CD14-positive monocyte (primary cell): ENCODE measurements around the gene MAP1S. TPM values are rescaled to one million over a fixed set of nuclear protein-coding genes. Genes with fewer than 3 reads are reported as not detected.

ENCODE experiments used
- DNase-seq, 3 donors: peaks; one replicate each; pipeline ENCODE4 v3.0.0-alpha.2; 2011 to 2022
- H2AFZ ChIP-seq: 2 replicates; pipeline ENCODE4 v1.6.0; 2012; ENCODE audit warnings: mild to moderate bottlenecking, low read depth, low read length, inconsistent platforms; ENCODE audit not compliant: insufficient read depth, poor library complexity, severe bottlenecking
- H3K27ac ChIP-seq, 2 donors: 1 replicate in 1 of 2; 2 replicates in 1 of 2; pipeline ENCODE4 v1.5.1; 2012 to 2013; ENCODE audit warnings: low read length in 2 of 2, control low read depth in 1 of 2, inconsistent platforms in 1 of 2, low read depth in 1 of 2, mild to moderate bottlenecking in 1 of 2
- H3K27me3 ChIP-seq, 2 donors: one replicate each; pipeline versions ENCODE4 v1.6.0 to v1.6.1; 2011 to 2013; ENCODE audit warnings: low read length in 2 of 2; ENCODE audit not compliant: control insufficient read depth in 2 of 2, insufficient read depth in 2 of 2
- H3K36me3 ChIP-seq, 2 donors: replicated peaks in 1 of 2; 1 replicate in 1 of 2; 2 replicates in 1 of 2; pipeline versions ENCODE4 v1.5.1 to v1.6.1; 2012 to 2013; ENCODE audit warnings: low read length in 2 of 2, control low read depth in 1 of 2, inconsistent platforms in 1 of 2, mild to moderate bottlenecking in 1 of 2; ENCODE audit not compliant: insufficient read depth in 2 of 2, control insufficient read depth in 1 of 2
- H3K4me1 ChIP-seq, 2 donors: 1 replicate in 1 of 2; 2 replicates in 1 of 2; pipeline versions ENCODE4 v1.5.1 to v1.6.1; 2012 to 2013; ENCODE audit warnings: low read length in 2 of 2, control low read depth in 1 of 2, inconsistent platforms in 1 of 2, mild to moderate bottlenecking in 1 of 2, moderate library complexity in 1 of 2; ENCODE audit not compliant: insufficient read depth in 2 of 2, control insufficient read depth in 1 of 2
- H3K4me2 ChIP-seq: replicated peaks from 2 replicates; pipeline ENCODE3; 2012; ENCODE audit warnings: low read length, moderate library complexity, mild to moderate bottlenecking; ENCODE audit not compliant: poor library complexity, severe bottlenecking; ENCODE audit errors: extremely low read depth
- H3K4me3 ChIP-seq, 3 experiments: fragments of 200-600 bp in 1 of 3; sonication (generic) in 1 of 3; replicated peaks in 1 of 3; 1 replicate in 2 of 3; 2 replicates in 1 of 3; pipeline ENCODE4 v1.5.1; 2011 to 2013; ENCODE audit warnings: low read length in 3 of 3, mild to moderate bottlenecking in 3 of 3, control low read depth in 2 of 3, low read depth in 2 of 3, inconsistent platforms in 1 of 3, moderate library complexity in 1 of 3
- H3K79me2 ChIP-seq: 2 replicates; pipeline ENCODE4 v1.6.0; 2012; ENCODE audit warnings: mild to moderate bottlenecking, control low read depth, inconsistent platforms, low read length, moderate library complexity; ENCODE audit not compliant: insufficient read depth
- H3K9ac ChIP-seq: 2 replicates; pipeline ENCODE4 v1.6.0; 2017; ENCODE audit warnings: low read length, mild to moderate bottlenecking; ENCODE audit not compliant: insufficient read depth, poor library complexity, severe bottlenecking
- H3K9me3 ChIP-seq, 2 donors: replicated peaks in 1 of 2; 1 replicate in 1 of 2; 2 replicates in 1 of 2; pipeline versions ENCODE4 v1.5.1 to v1.6.1; 2012 to 2013; ENCODE audit warnings: low read length in 2 of 2, control low read depth in 1 of 2; ENCODE audit not compliant: control insufficient read depth in 1 of 2, insufficient read depth in 1 of 2
- H4K20me1 ChIP-seq: 2 replicates; pipeline ENCODE4 v1.6.0; 2012; ENCODE audit warnings: mild to moderate bottlenecking, low read length, control low read depth, moderate library complexity; ENCODE audit not compliant: insufficient read depth
- H3K27ac Mint-ChIP-seq, 7 donors: one replicate each; pipeline ENCODE4 v1.8.0; 2020; ENCODE audit warnings: mild to moderate bottlenecking in 7 of 7, mixed read lengths in 7 of 7, moderate library complexity in 6 of 7, inconsistent platforms in 2 of 7
- H3K27me3 Mint-ChIP-seq, 3 donors: one replicate each; pipeline ENCODE4 v1.8.0; 2021 to 2022; ENCODE audit warnings: low read depth in 3 of 3, mild to moderate bottlenecking in 3 of 3, mixed read lengths in 3 of 3, moderate library complexity in 3 of 3, inconsistent platforms in 1 of 3
- H3K36me3 Mint-ChIP-seq, 2 donors: one replicate each; pipeline ENCODE4 v1.8.0; 2020; ENCODE audit warnings: mixed read lengths in 2 of 2, inconsistent platforms in 1 of 2, mild to moderate bottlenecking in 1 of 2
- H3K4me1 Mint-ChIP-seq: one replicate; pipeline ENCODE4 v1.8.0; 2020; ENCODE audit warnings: mild to moderate bottlenecking, mixed read lengths
- H3K4me3 Mint-ChIP-seq, 2 donors: one replicate each; pipeline ENCODE4 v1.8.0; 2020; ENCODE audit warnings: mild to moderate bottlenecking in 2 of 2, mixed read lengths in 2 of 2, moderate library complexity in 1 of 2
- H3K9me3 Mint-ChIP-seq, 7 donors: one replicate each; pipeline ENCODE4 v1.8.0; 2020 to 2022; ENCODE audit warnings: mixed read lengths in 7 of 7, mild to moderate bottlenecking in 6 of 7, moderate library complexity in 6 of 7, inconsistent platforms in 2 of 7
- CTCF ChIP-seq: fragments of 200-600 bp; IDR thresholded peaks from one replicate; pipeline ENCODE4 v1.8.0; 2022; ENCODE audit warnings: antibody characterized with exemption, mild to moderate bottlenecking
- WGBS: methylation state at CpG from one replicate; pipeline ENCODE4 v1.1.5; 2013; ENCODE audit warnings: missing lambda C conversion rate; ENCODE audit not compliant: insufficient coverage; 5-methylcytosine and 5-hydroxymethylcytosine counted together
- intact Hi-C, 2 donors: fragments of 100-400 bp; cut with micrococcal nuclease; formaldehyde crosslinking; loops; one replicate each; pipeline versions ENCODE4 v1.15.0 to v1.15.1; 2023
- polyA plus RNA-seq, 3 donors: library from polyadenylated mRNA; depleted of rRNA in 1 of 3; unstranded in 2 of 3; stranded (reverse) in 1 of 3; fragments of 300-500 nt in 2 of 3; fragments of >200 nt in 1 of 3; fragmentation: Illumina TruSeq in 2 of 3; gene quantifications; 1 replicate in 2 of 3; 2 replicates in 1 of 3; pipeline ENCODE4 v1.2.3, GENCODE V29; 2012 to 2021

MAP1S gene
- polyA plus RNA-seq, 3 donors, result 24.5 to 28.3 (median 27.5) TPM

- peaks cover 0 to 2% (median 1%) of the 10 kb centered on the region in 3 donors for H3K27me3 Mint-ChIP-seq
- no peak overlapping the region for H2AFZ ChIP-seq
- peaks cover 34 to 51% of the 10 kb centered on the region in 2 donors for H3K36me3 Mint-ChIP-seq
- no peak overlapping the region for H3K9ac ChIP-seq
- DNase-seq, result no peak
- TF ChIP-seq CTCF, result no peak
- H3K27ac ChIP-seq, result peak overlapping the region; percentile 65 to 76
- no peaks in the 10 kb centered on the region for H3K9me3 ChIP-seq
- H3K4me3 Mint-ChIP-seq, result no peak overlapping the region
- peak overlapping the region in 1 of 3 experiments; percentile 1 for H3K4me3 ChIP-seq
- 53% methylated on average over 9 of the region's 9 CpGs for WGBS
- H3K4me2 ChIP-seq, result peak overlapping the region; percentile 28
- no peaks in the 10 kb centered on the region for H3K27me3 ChIP-seq
- intact Hi-C loops, result no loop called here
- peaks cover 64 to 72% of the 10 kb centered on the region in 2 donors for H3K4me1 ChIP-seq
- peaks cover 58% of the 10 kb centered on the region for H3K4me1 Mint-ChIP-seq
- H3K27ac Mint-ChIP-seq, result peak overlapping the region; percentile 18 to 93 (median 90)
- H4K20me1 ChIP-seq, result peaks cover 8% of the 10 kb centered on the region
- no peaks in the 10 kb centered on the region for H3K9me3 Mint-ChIP-seq
- peaks cover 17 to 38% of the 10 kb centered on the region in 2 donors for H3K36me3 ChIP-seq
- peaks cover 56% of the 10 kb centered on the region for H3K79me2 ChIP-seq
These were observed 34.7 kb downstream of the MAP1S start for GRCh38 chr19:17753976-17754375.

- Mint-ChIP-seq H3K27ac (peak overlapping the region; percentile 83 to 93 (median 91)), H3K4me1 (peaks cover 51% of the 10 kb centered on the region), H3K4me3 (peak overlapping the region; percentile 44 to 77), H3K36me3 (peaks cover 39 to 58% of the 10 kb centered on the region in 2 donors), H3K27me3 (peaks cover 0 to 2% (median 1%) of the 10 kb centered on the region in 3 donors), H3K9me3 (no peaks in the 10 kb centered on the region)
- no peak for TF ChIP-seq CTCF
- Histone ChIP-seq H3K27me3 (no peaks in the 10 kb centered on the region), H3K79me2 (peaks cover 49% of the 10 kb centered on the region), H3K4me3 (peak overlapping the region in 1 of 3 experiments; percentile 30), H3K9me3 (no peaks in the 10 kb centered on the region), H2AFZ (no peak overlapping the region), H4K20me1 (peaks cover 8% of the 10 kb centered on the region), H3K9ac (peak overlapping the region; percentile 18), H3K4me2 (peak overlapping the region; percentile 28), H3K36me3 (peaks cover 20 to 47% of the 10 kb centered on the region in 2 donors), H3K4me1 (peaks cover 55 to 63% of the 10 kb centered on the region in 2 donors), H3K27ac (peak overlapping the region; percentile 65 to 76)
- DNase-seq, result peak in 2 of 3 donors; percentile 78 to 83
- intact Hi-C loops, result no loop called here
- WGBS, result 37% methylated on average over 4 of the region's 5 CpGs
These were observed 35.6 kb downstream of the MAP1S start for GRCh38 chr19:17754634-17755442.
